Hematopoietic multipotent progenitor cell treated with erythropoietin and hydrocortisone succinate and interleukin-3 and kit ligand, for 4 days (in vitro differentiated cells): ENCODE results near the gene TOGARAM1.

Experiments used
- DNase-seq: peaks from one replicate; pipeline ENCODE4 v3.0.0-alpha.2; 2015

Gene TOGARAM1

GRCh38 chr14:44961554-44962333, at the start of gene TOGARAM1, which contains the start of gene KLHL28:
TOGARAM1 (plus strand) TSS chr14:44962190; CDS start chr14:44962422, 232 bp downstream.
KLHL28 (minus strand) TSS chr14:44961947; CDS start chr14:44945928, 16,019 bp downstream.
- DNase-seq = peak; percentile 100

- DNase-seq = peak; percentile 75
These were observed 47.1 kb upstream of the TOGARAM1 start for GRCh38 chr14:44914849-44915248.

DNA sequence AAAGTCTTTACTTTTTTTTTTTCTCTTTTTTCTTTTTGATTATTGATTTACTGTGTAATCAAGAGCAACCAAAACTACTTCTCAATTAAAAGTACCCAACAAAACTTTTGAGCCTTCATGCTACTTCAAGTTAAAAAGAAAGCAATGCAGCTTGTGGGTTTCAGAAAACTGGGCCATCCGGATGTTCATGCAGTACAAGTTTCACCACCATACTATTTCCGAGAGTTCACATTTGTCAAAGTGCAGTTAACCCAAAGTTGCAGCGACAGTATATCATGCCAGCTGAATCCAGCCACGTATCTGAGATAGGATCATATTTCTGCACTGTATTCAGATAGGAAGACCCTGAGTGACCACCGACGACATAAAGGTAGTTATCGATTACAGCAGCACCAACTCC, 33.2 kb upstream of the TOGARAM1 start:
- no peak for DNase-seq

DNA sequence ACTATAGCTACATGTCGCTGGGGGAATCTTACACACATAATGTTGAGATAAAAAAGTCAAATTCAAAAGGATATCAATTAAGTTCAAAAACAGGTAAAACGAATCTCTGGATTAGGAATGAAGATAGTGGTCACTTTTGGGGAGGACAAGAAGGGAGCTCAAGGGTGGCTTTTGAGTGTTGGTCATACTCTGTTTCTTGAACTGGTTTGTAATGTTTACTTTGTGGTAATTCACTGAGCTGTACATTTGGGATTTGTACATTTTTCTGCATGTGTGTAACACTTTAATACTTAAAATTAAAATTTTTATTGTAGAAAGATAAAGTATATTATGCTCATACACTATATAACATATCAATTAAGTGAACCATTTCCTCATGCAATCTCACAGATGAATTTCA, 26.8 kb upstream of the TOGARAM1 start:
- DNase-seq = no peak

DNA sequence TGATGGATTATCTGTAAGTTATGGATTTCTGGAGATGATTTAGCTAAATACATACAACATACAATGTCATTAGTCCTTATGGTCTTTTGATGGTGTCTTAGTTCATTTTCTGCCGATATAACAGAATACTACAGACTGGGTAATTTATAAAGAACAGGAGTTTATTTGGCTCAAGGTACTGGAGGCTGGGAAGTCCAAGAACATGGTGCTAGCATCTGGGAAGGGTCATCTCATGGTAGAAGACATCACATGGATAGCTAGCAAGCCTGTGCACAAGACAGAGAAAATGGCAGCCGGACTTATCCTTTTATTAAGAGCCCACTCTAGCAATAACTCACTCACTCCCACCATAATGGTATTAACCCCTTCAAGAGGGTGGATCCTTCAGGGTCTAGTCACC, 24.4 kb upstream of the TOGARAM1 start:
- no peak for DNase-seq

- no peak for DNase-seq
These were observed 21.8 kb upstream of the TOGARAM1 start for GRCh38 chr14:44940211-44940610.

GRCh38 chr14:44940944-44941343, 21.0 kb upstream of the TOGARAM1 start:
- no peak for DNase-seq

- no peak for DNase-seq
These were observed 20.4 kb upstream of the TOGARAM1 start for GRCh38 chr14:44941591-44941990.

DNA sequence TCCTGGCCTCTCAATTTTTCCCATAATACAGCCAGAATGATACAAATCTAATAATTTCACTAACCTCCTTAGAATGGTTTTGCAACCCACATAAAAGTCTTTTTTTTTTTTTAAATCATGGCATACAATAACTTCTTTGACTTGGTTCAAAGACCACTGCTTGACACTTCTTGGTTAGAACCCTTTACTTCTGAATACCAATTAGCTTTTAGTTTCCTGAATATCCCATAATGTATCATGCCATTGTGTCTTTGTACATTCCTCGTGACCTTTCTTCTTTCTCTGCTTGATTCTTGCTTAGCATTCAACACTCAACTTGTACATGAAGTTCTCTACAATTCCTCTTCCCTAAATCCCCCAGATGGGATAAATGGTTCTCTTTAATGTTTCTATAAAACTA, 19.6 kb upstream of the TOGARAM1 start:
- DNase-seq = no peak

DNA sequence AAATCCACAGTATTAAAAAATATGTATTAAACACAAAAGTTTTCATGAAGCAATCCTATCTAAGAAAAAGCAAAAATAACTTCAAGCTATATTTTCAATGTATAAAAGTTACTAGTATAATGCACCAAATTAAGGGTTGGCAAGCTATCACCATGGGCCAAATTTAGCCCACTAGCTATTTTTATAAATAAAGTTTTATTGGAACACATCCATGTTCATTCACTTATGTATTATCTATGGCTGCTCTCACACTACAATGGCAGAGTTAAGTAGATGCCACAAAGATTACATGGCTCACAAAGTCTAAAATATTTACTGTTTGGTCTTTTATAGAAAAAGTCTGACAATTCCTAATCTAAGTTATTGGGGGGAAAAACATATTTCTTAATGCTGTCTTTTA, 17.9 kb upstream of the TOGARAM1 start:
- no peak for DNase-seq

- no peak for DNase-seq
These were observed 16.7 kb upstream of the TOGARAM1 start for GRCh38 chr14:44945264-44945663.

DNA sequence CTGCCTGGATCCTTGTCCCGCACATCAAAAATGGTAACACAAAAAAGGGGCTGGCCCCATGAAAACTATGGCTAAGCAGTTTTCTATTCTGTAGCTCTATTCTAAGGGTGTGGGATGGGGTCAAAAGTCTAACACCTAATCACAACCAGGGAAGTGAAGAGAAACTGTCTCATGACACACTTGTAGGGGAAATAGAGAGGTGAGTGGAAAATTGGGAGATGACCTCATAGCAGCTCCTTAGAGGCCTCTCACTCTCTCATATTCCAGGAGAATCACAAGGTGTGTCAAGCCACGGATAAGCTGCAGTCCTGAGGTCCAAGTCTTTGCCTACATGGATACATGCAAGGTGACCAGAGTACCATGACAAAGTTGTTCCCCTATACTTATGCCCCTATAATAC, 10.9 kb upstream of the TOGARAM1 start:
- DNase-seq = no peak

- no peak for DNase-seq
These were observed 9.4 kb upstream of the TOGARAM1 start for GRCh38 chr14:44952391-44953110.

GRCh38 chr14:44954750-44955149, 7.2 kb upstream of the TOGARAM1 start:
- no peak for DNase-seq

- DNase-seq = no peak
These were observed 6.5 kb upstream of the TOGARAM1 start for GRCh38 chr14:44955528-44955927.

DNA sequence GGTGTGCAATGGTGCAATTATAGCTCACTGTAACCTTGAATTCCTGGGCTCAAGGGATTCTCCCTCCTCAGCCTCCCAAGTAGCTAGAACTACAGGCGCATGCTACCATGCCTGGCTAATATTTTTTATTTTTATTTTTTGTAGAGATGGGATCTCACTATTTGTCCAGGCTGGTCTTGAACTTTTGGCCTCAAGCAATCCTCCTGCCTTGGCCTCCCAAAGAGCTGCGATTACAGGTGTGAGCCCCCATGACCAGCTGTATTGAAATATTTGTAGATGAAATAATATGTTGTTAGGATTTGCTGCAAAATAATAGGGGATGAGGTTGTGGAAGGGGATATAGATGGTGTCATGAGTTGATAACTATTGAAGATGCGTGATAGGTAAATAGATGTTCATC, 5.1 kb upstream of the TOGARAM1 start:
- DNase-seq = no peak

GRCh38 chr14:44959538-44959937, 2.5 kb upstream of the TOGARAM1 start:
- DNase-seq = no peak

DNA sequence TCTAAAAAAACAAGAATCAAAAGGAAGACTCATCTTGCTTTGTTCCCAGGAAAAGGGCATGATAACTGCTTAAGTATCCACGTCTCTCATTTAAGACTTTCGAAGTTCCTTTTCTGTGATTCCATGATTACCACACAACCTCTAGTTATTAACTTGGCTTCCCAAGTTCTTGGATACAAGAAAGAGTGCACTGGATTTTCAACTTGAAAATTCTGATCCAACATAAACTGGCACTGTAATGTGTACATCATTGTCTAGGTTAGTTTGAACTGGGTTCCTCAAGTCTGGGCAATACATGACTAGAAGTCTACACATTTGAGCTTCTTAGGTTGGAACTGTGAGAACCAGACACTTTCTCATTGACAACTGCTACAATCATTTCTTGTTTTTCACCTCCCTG, 1.8 kb upstream of the TOGARAM1 start:
- peak; percentile 13 for DNase-seq

DNA sequence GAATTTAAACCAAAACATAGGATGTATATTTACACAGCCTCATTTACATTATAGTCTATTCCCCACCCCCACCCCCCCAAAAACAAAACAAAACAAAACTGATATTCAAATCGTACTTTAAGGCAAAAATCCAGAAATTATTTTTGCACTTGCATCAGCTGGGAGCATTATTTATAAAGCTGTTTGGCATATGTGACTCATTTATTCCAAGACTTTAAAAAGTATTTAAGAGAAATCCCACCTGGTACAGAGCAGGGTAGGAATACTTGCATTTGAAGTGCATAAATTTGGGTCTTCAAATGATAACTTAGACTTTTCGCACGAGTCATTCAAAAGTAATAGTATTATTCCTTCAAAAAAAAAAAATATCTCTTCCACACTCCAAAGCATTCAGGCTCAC, 1.3 kb upstream of the TOGARAM1 start:
- no peak for DNase-seq

GRCh38 chr14:44961151-44961553, 838 bp upstream of the TOGARAM1 start:
- peak; percentile 90 for DNase-seq

GRCh38 chr14:44962334-44963043, 499 bp downstream of the TOGARAM1 start:
- DNase-seq = peak; percentile 83

DNA sequence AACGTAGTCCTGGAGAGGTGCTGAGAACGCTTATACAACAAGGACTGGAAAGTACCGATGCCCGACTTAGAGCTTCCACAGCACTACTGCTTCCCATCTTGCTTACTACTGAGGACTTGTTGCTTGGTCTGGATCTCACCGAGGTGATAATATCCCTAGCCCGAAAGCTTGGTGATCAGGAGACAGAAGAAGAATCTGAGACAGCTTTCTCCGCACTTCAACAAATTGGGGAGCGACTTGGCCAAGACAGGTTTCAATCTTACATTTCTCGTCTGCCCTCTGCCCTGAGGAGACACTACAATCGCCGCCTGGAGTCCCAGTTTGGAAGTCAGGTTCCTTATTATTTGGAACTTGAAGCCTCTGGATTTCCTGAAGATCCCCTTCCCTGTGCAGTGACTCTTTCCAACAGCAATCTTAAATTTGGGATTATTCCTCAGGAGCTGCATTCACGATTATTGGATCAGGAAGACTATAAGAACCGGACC, 1.1 kb downstream of the TOGARAM1 start:
- no peak for DNase-seq

GRCh38 chr14:44963775-44964380, 1.9 kb downstream of the TOGARAM1 start:
- DNase-seq = peak; percentile 38
